ENCODE measurements around the gene PSMB8. TPM values are rescaled to one million over a fixed set of nuclear protein-coding genes. Genes with fewer than 3 reads are reported as not detected.

The PSMB8 gene
- total RNA-seq, result 28.3 and 40.8 TPM in 2 replicates

GRCh38 chr6:32843979-32844838, at the start of gene PSMB8:
PSMB8 (minus strand) TSS chr6:32844047; CDS start chr6:32843996, 51 bp downstream.

DNA sequence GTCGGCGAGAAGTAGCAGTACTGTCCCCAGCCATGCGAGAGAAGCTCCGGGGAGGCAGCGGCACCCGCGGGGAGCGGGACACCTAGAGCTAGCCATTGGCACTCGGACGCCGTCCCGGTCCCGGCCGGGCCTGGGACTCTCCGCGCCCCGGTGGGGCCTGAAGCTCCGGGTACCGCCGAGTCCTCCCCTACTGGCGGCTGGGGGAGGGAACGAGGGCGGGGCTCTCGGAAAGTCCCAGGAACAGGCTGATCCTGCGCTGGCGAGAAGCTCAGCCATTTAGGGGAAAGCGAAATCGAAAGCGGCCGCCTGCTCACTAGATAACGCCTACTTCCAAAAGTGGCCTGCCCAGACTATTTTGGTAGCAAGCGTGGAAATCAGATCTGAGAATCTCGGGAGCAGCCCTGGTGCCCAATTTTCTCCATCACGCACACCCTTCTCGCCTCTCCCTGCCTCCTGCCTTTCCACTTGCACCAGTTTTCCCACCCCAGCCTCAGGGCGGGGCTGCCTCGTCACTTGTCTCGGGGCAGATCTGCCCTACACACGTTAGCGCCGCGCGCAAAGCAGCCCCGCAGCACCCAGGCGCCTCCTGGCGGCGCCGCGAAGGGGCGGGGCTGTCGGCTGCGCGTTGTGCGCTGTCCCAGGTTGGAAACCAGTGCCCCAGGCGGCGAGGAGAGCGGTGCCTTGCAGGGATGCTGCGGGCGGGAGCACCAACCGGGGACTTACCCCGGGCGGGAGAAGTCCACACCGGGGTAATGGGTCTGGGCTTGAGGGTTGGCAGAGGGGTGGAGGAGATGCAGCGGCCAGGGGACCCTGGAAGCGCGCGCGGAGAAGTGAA, 9.9 kb upstream of the PSMB8 start, which contains the start of the genes PSMB9 and TAP1:
TSS of gene PSMB9 (plus strand) at position 652 of the 835 bp plus-strand sequence. CDS start at position 690, 38 bp downstream.
TSS of gene TAP1 (minus strand) at position 164 of the 835 bp plus-strand sequence. CDS start at position 96, 68 bp downstream.

GRCh38 chr6:32838114-32838958, 5.5 kb downstream of the PSMB8 start, which contains the start of gene TAP2:
TAP2 (minus strand) TSS chr6:32838739; CDS start chr6:32838233, 506 bp downstream.

DNA sequence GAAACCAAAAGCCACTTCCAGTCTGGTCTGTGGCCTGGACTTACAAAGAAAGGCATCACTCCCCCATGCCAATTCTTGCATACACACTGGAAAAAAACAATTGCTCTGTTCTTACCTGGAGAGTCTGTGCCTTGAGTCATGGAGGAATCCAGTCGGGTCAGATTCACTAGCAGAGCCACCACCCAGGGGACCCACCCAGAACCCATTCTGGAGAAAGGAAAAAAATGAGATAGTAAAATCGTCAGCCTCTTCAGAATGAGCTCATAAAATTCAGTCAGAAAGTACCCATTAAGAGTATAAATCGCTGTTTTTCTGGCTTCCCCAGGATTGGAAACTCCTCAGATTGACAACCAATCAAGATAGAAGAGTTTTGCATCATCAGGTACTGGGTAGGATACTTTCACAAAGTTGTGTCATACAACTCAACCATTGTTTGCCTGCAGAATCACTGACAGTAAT, 27.1 kb downstream of the PSMB8 start, which contains the start of gene HLA-DOB:
TSS of gene HLA-DOB (minus strand) at position 257 of the 459 bp plus-strand sequence. CDS start at position 206, 51 bp downstream.

Other genes starting within 250 kb of the PSMB8 start
- gene HLA-DQA1, start 206.6 kb downstream of the PSMB8 start, total RNA-seq, result not detected in 2 replicates
- not detected in 2 replicates for gene HLA-DQB1, start 177.4 kb downstream of the PSMB8 start, total RNA-seq
- gene HLA-DQA2, start 102.7 kb downstream of the PSMB8 start, total RNA-seq, result not detected in 2 replicates
- gene HLA-DQB2, start 80.5 kb downstream of the PSMB8 start, total RNA-seq, result not detected in 2 replicates
- gene HLA-DOB, start 27.0 kb downstream of the PSMB8 start, total RNA-seq, result 0.36 TPM in 1 of 2 replicates, not detected in the other
- gene TAP2, start 5.3 kb downstream of the PSMB8 start, total RNA-seq, result 4.5 and 10.4 TPM in 2 replicates
- 12.8 and 28.0 TPM in 2 replicates for gene TAP1, start 9.7 kb upstream of the PSMB8 start, total RNA-seq
- gene PSMB9, start 10.1 kb upstream of the PSMB8 start, total RNA-seq, result 7.9 and 12.5 TPM in 2 replicates
- gene HLA-DMB, start 97.0 kb upstream of the PSMB8 start, total RNA-seq, result not detected in 2 replicates
- gene HLA-DMA, start 109.0 kb upstream of the PSMB8 start, total RNA-seq, result 4.5 and 4.9 TPM in 2 replicates
- gene BRD2, start 124.5 kb upstream of the PSMB8 start, total RNA-seq, result 93.7 and 100 TPM in 2 replicates
- gene HLA-DOA, start 165.5 kb upstream of the PSMB8 start, total RNA-seq, result not detected in 2 replicates
- gene HLA-DPA1, start 229.6 kb upstream of the PSMB8 start, total RNA-seq, result 1.4 and 1.6 TPM in 2 replicates
- 12.1 and 27.1 TPM in 2 replicates for gene HLA-DPB1, start 231.9 kb upstream of the PSMB8 start, total RNA-seq